ENCODE measurements around the gene HCAR2.
"Not testable (repeated sequence)": the region's sequence is repeated elsewhere in the genome, so short reads cannot be mapped to it uniquely, and the experiment has no call there.

HCAR2 gene

DNA sequence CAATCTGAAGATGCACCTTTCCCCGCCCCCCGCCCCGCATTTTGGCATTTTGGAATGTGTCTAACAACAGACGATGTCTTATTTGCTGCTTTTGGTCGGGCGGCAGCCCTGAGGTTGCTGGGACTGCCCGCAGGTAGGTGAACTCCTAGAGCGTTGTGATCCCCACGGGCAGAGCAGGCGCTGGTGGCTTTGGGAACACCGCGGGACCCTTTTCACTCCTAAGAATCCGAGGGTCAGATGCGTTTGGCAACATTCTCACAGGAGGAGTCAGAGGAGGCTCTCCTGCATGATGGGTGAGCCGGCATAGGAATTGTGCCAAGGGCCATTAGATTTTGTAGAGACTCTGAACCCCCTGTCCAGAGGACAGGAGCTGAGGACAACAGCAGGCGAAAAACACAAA is 41.9 kb downstream of the HCAR2 start:
- DNase-seq: no peak

DNA sequence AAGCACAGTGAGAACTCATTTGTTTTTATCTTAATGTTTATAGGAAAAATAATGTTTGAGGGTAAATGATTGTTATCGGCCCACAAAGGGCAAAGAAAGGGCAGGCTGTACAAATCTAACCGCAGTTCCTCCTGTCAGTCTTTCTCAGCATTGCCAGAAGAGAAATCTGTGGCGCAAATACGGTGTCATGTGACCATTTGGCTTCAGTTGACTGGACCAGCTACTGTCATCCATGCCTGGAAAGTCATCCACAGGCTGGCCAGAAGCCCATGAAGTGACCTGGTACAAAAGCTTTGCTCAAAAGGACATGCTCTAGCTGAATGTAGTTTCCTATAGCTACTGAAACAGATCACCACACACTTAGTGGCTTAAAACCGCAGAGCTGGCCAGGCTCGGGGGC is 43.6 kb downstream of the HCAR2 start:
- no peak for DNase-seq

DNA sequence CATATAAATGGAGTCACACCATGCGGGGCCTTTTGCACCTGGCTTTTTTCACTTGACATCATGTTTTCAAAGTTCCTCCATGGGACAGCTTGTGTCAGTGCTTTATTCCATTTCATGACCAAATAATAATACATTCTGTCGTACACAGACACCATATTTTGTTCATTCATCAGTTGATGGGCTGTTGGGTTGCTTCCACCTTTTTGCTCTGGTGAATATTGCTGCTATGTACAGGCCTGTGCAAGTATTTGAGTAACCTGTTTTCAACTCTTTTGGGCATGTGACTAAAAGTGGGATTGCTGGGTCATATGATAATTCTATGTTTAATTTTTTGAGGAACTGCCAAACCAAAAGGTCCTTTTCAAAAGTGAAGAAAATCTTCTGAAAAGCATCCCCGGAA is 46.9 kb downstream of the HCAR2 start:
- no peak for DNase-seq

DNA sequence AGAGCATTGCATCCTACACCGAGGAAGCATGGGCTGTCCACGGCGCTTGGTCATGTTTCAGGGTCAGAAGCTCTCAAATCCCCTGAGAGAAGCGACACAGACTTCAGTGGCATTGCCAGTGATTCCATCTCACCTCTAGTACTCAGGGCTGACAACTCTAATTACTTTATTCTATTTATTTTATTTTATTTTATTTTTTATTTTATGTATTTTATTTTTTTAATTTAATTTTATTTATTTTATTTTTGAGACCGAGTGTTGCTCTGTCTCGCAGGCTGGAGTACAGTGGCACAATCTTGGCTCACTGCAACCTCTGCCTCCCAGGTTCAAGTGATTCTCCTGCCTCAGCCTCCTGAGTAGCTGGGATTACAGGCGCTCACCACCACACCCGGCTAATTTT is 49.9 kb downstream of the HCAR2 start:
- not testable (repeated sequence) for DNase-seq

DNA sequence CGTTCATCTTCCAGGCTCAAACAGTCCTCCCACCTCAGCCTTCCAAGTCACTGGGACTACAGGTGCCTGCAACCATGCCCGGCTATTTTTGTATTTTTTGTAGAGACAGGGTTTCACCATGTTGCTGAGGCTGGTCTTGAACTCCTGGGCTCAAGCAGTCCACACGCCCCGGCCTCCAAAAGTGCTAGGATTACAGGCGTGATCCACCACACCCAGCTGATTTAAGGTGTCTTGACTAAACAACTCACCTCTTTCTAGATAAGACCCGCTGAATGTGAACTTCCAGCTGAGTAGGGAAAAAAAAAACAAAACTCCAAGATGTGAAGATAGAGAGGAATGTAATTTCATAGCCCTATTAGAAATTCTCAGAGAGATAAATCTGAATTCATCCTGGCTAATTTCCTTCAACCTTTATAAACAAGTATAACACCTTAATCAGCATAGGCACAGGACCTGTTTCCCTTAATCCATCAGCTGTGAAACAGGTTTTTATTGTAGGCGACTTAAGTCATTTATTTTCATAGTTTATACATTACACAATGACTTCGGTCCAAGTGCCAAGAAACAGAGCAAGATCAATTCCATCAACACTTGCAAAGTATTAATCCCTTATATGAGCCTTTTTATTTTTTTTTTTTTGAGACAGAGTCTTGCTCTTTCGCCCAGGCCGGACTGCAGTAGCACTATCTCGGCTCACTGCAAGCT is 51.5 kb downstream of the HCAR2 start:
- DNase-seq: no peak
